HepG2 (cell line): Measurements from ENCODE around the gene ZBTB2. TPM values are rescaled to one million over a fixed set of nuclear protein-coding genes. Genes with fewer than 3 reads are reported as not detected.

Source experiments
- ATAC-seq: fragments of 200-7000 bp; cut with Tn5 transposase; 3 replicates; pipeline ENCODE4 v1.9.1; 2020; ENCODE audit warnings: mild to moderate bottlenecking, moderate library complexity
- BruUV-seq: library from RNA; stranded (reverse); fragments of 400-500 nt; replicated peaks from 2 replicates; lab custom pipeline; 2021; lab: Mats Ljungman, UMichigan
- CTCF ChIA-PET: fragments of 300-600 bp; formaldehyde crosslinking; extraction: SDS; loops from one replicate; lab custom pipeline; 2021; ENCODE audit warnings: low total read pairs, inconsistent platforms, low intra/inter-chr PET ratio; lab: Yijun Ruan, JAX
- POLR2A ChIA-PET: fragments of 350-600 bp; sonication (Branson Sonifier 250); formaldehyde crosslinking; loops from one replicate; lab custom pipeline; 2020; ENCODE audit warnings: antibody characterized with exemption, inconsistent platforms; lab: Yijun Ruan, JAX
- DNase-seq: peaks from one replicate; pipeline ENCODE4 v3.0.0-alpha.2; 2015; ENCODE audit warnings: low spot score
- FAIRE-seq: peaks from 3 replicates; lab custom pipeline; 2011; peaks lifted over from hg19 to GRCh38; lab: Jason Lieb, UNC
- H2AFZ ChIP-seq: one replicate; pipeline ENCODE4 v1.6.1; 2011; ENCODE audit warnings: low read length, inconsistent platforms
- H3K27ac ChIP-seq: fragments of 300-600 bp; 3 replicates; pipeline ENCODE4 v1.8.0; 2011; ENCODE audit warnings: mixed run types, mild to moderate bottlenecking, mixed read lengths, low read length, inconsistent platforms; ENCODE audit not compliant: insufficient read depth; ENCODE audit errors: extremely low read length
- H3K27me3 ChIP-seq, 2 experiments: fragments of 200-600 bp in 1 of 2; 2 replicates in 1 of 2; 3 replicates in 1 of 2; pipeline versions ENCODE4 v1.6.0 to v1.8.0; 2011; ENCODE audit warnings: low read length in 2 of 2, mild to moderate bottlenecking in 2 of 2, moderate library complexity in 2 of 2, inconsistent platforms in 1 of 2; ENCODE audit not compliant: insufficient read depth in 2 of 2, control insufficient read depth in 1 of 2
- H3K36me3 ChIP-seq, 2 experiments: fragments of 200-600 bp in 1 of 2; replicated peaks in 1 of 2; 2 replicates in 1 of 2; 3 replicates in 1 of 2; pipeline versions ENCODE4 v1.5.1 to v1.8.0; 2011; ENCODE audit warnings: low read length in 2 of 2, inconsistent platforms in 1 of 2; ENCODE audit not compliant: insufficient read depth in 2 of 2, control insufficient read depth in 1 of 2
- H3K4me1 ChIP-seq: 2 replicates; pipeline ENCODE4 v1.5.1; 2012; ENCODE audit warnings: low read length, inconsistent platforms; ENCODE audit not compliant: insufficient read depth
- H3K4me2 ChIP-seq: 2 replicates; pipeline ENCODE4 v1.6.0; 2011; ENCODE audit warnings: low read depth, low read length, inconsistent platforms
- H3K4me3 ChIP-seq, 3 experiments: fragments of 200-600 bp in 1 of 3; sonication (generic), shearing (Covaris generic) in 1 of 3; replicated peaks in 1 of 3; 2 replicates each; pipeline ENCODE4 v1.5.1; 2011 to 2016; ENCODE audit warnings: low read length in 3 of 3, inconsistent platforms in 2 of 3, low read depth in 2 of 3, mild to moderate bottlenecking in 2 of 3, control low read depth in 1 of 3, mixed read lengths in 1 of 3; ENCODE audit not compliant: insufficient read depth in 1 of 3
- H3K79me2 ChIP-seq: one replicate; pipeline ENCODE4 v1.6.1; 2011; ENCODE audit warnings: low read length, inconsistent platforms; ENCODE audit not compliant: insufficient read depth
- H3K9ac ChIP-seq: 2 replicates; pipeline ENCODE4 v1.6.0; 2011; ENCODE audit warnings: mild to moderate bottlenecking, low read depth, low read length, inconsistent platforms; ENCODE audit not compliant: insufficient read depth
- H3K9me3 ChIP-seq: 2 replicates; pipeline ENCODE4 v1.5.1; 2012; ENCODE audit warnings: mild to moderate bottlenecking, low read length
- H4K20me1 ChIP-seq: 2 replicates; pipeline ENCODE4 v1.6.0; 2011; ENCODE audit warnings: inconsistent platforms, mild to moderate bottlenecking, low read length, moderate library complexity; ENCODE audit not compliant: insufficient read depth
- GPN1 ChIP-seq: sonication (generic); formaldehyde crosslinking; IDR thresholded peaks from 2 replicates; pipeline ENCODE4 v1.5.1; 2020; ENCODE audit warnings: missing genetic modification reagents, borderline replicate concordance
- JUN ChIP-seq: sonication (generic); formaldehyde crosslinking; IDR thresholded peaks from 2 replicates; pipeline ENCODE4 v1.4.0; 2020; ENCODE audit warnings: mild to moderate bottlenecking, missing genetic modification reagents
- MAF1 ChIP-seq: sonication (generic); formaldehyde crosslinking; IDR thresholded peaks from 2 replicates; pipeline ENCODE4 v1.5.0; 2020; ENCODE audit warnings: missing genetic modification reagents, borderline replicate concordance
- MLLT10 ChIP-seq: sonication (generic); formaldehyde crosslinking; IDR thresholded peaks from 2 replicates; pipeline ENCODE4 v1.4.0; 2020; ENCODE audit warnings: missing genetic modification reagents
- NR2C2 ChIP-seq: sonication (generic); formaldehyde crosslinking; IDR thresholded peaks from 2 replicates; pipeline ENCODE4 v1.4.0; 2020; ENCODE audit warnings: missing genetic modification reagents, mild to moderate bottlenecking, moderate library complexity, borderline replicate concordance
- NRL ChIP-seq: sonication (generic); formaldehyde crosslinking; IDR thresholded peaks from 2 replicates; pipeline ENCODE4 v1.5.0; 2020; ENCODE audit warnings: missing genetic modification reagents, mild to moderate bottlenecking, moderate library complexity, borderline replicate concordance
- ZBTB49 ChIP-seq: sonication (generic); formaldehyde crosslinking; IDR thresholded peaks from 2 replicates; pipeline ENCODE4 v1.4.0; 2020; ENCODE audit warnings: missing genetic modification reagents, borderline replicate concordance
- ZNF292 ChIP-seq: sonication (generic); formaldehyde crosslinking; IDR thresholded peaks from 2 replicates; pipeline ENCODE4 v1.8.1; 2022; ENCODE audit warnings: mild to moderate bottlenecking, low read depth, missing genetic modification reagents, borderline replicate concordance
- ZNF430 ChIP-seq: sonication (generic); formaldehyde crosslinking; IDR thresholded peaks from 2 replicates; pipeline ENCODE4 v1.9.0; 2021; ENCODE audit warnings: mild to moderate bottlenecking, missing genetic modification reagents
- ZNF747 ChIP-seq: sonication (generic); formaldehyde crosslinking; IDR thresholded peaks from 2 replicates; pipeline ENCODE4 v1.8.1; 2023; ENCODE audit warnings: missing genetic modification reagents, mild to moderate bottlenecking, borderline replicate concordance
- WGBS: methylation state at CpG from one replicate; pipeline ENCODE4 v1.1.6; 2017; ENCODE audit warnings: low lambda C conversion rate; 5-methylcytosine and 5-hydroxymethylcytosine counted together
- in situ Hi-C: cut with HindIII; loops from 2 replicates; pipeline ENCODE4 v1.10.0; 2017; ENCODE audit warnings: low pct_unique_long_range_greater_than_20kb; ENCODE audit not compliant: extremely low pct_ligation_motif_present
- intact Hi-C: fragments of 100-400 bp; cut with micrococcal nuclease; formaldehyde crosslinking; loops from one replicate; pipeline ENCODE4 v1.10.0; 2022; ENCODE audit not compliant: unreplicated experiment
- polyA plus RNA-seq, 8 experiments: library from polyadenylated mRNA; depleted of rRNA in 3 of 8; stranded (reverse) in 7 of 8; unstranded in 1 of 8; fragments of >200 nt; fragmentation: Illumina TruSeq in 4 of 8; extraction: Trizol in 4 of 8; gene quantifications; 2 replicates each; pipeline versions ENCODE4 v1.2.1 to v1.2.3, GENCODE V29; 2011 to 2016; ENCODE audit warnings: low read depth in 4 of 8, missing spikeins in 1 of 8, mixed read lengths in 1 of 8; ENCODE audit not compliant: insufficient read depth in 1 of 8
- total RNA-seq, 5 experiments: library from RNA; depleted of rRNA; stranded (reverse); fragments of >200 nt; fragmentation: Illumina TruSeq; extraction: Trizol; gene quantifications; 2 replicates each; pipeline ENCODE4 v1.2.3, GENCODE V29; 2016; ENCODE audit warnings: low read depth in 1 of 5
- TF ChIP-seq, protein P1 (sequence below): sonication (generic); formaldehyde crosslinking; IDR thresholded peaks from 2 replicates; pipeline ENCODE4 v1.9.0; 2021; ENCODE audit warnings: mild to moderate bottlenecking, missing genetic modification reagents
- TF ChIP-seq, protein P2 (sequence below): sonication (generic); formaldehyde crosslinking; IDR thresholded peaks from 2 replicates; pipeline ENCODE4 v1.9.0; 2021; ENCODE audit warnings: missing genetic modification reagents, mild to moderate bottlenecking, borderline replicate concordance
- TF ChIP-seq, protein P3 (sequence below): IDR thresholded peaks from 2 replicates; pipeline ENCODE4 v1.6.1; 2016

ZBTB2 gene
- total and polyA plus RNA-seq, 2 of the 13 experiments (the other 11 are each of a cell fraction or from before 2014, with no cell fraction given): 15.4 to 22.8 TPM

GRCh38 chr6:151414641-151415260 is 23.4 kb upstream of the ZBTB2 start:
- Histone ChIP-seq H3K4me3 (no peak overlapping the region), H3K4me2 (no peak overlapping the region), H4K20me1 (no peaks in the 10 kb centered on the region), H3K79me2 (no peaks in the 10 kb centered on the region), H3K27me3 (no peaks in the 10 kb centered on the region), H3K36me3 (peaks cover 43 to 85% of the 10 kb centered on the region in 2 experiments), H3K4me1 (no peaks in the 10 kb centered on the region), H3K27ac (no peak overlapping the region), H3K9ac (no peak overlapping the region), H2AFZ (no peak overlapping the region), H3K9me3 (no peaks in the 10 kb centered on the region)
- intact Hi-C loops (no loop called here), in situ Hi-C loops (loop anchor here (10.0 kb wide), 1 partner anchor 60 kb away; no protein-coding TSS in a partner anchor)
- no TSS peak for BruUV-seq
- 99% methylated on average over 3 of the region's 3 CpGs for WGBS
- POLR2A ChIA-PET: no interaction called here
- CTCF ChIA-PET: no interaction called here
- FAIRE-seq (no peak), ATAC-seq (no peak), DNase-seq (no peak)
- TF ChIP-seq ZNF292 (no peak), ZBTB49 (CRISPR knock-in tag) (no peak), JUN (CRISPR knock-in tag) (no peak), ZNF747 (CRISPR knock-in tag) (no peak), MLLT10 (CRISPR knock-in tag) (no peak), ZNF430 (CRISPR knock-in tag) (no peak), NR2C2 (CRISPR knock-in tag) (no peak), MAF1 (no peak), GPN1 (CRISPR knock-in tag) (no peak), NRL (CRISPR knock-in tag) (no peak)
- TF ChIP-seq, protein P1, sequence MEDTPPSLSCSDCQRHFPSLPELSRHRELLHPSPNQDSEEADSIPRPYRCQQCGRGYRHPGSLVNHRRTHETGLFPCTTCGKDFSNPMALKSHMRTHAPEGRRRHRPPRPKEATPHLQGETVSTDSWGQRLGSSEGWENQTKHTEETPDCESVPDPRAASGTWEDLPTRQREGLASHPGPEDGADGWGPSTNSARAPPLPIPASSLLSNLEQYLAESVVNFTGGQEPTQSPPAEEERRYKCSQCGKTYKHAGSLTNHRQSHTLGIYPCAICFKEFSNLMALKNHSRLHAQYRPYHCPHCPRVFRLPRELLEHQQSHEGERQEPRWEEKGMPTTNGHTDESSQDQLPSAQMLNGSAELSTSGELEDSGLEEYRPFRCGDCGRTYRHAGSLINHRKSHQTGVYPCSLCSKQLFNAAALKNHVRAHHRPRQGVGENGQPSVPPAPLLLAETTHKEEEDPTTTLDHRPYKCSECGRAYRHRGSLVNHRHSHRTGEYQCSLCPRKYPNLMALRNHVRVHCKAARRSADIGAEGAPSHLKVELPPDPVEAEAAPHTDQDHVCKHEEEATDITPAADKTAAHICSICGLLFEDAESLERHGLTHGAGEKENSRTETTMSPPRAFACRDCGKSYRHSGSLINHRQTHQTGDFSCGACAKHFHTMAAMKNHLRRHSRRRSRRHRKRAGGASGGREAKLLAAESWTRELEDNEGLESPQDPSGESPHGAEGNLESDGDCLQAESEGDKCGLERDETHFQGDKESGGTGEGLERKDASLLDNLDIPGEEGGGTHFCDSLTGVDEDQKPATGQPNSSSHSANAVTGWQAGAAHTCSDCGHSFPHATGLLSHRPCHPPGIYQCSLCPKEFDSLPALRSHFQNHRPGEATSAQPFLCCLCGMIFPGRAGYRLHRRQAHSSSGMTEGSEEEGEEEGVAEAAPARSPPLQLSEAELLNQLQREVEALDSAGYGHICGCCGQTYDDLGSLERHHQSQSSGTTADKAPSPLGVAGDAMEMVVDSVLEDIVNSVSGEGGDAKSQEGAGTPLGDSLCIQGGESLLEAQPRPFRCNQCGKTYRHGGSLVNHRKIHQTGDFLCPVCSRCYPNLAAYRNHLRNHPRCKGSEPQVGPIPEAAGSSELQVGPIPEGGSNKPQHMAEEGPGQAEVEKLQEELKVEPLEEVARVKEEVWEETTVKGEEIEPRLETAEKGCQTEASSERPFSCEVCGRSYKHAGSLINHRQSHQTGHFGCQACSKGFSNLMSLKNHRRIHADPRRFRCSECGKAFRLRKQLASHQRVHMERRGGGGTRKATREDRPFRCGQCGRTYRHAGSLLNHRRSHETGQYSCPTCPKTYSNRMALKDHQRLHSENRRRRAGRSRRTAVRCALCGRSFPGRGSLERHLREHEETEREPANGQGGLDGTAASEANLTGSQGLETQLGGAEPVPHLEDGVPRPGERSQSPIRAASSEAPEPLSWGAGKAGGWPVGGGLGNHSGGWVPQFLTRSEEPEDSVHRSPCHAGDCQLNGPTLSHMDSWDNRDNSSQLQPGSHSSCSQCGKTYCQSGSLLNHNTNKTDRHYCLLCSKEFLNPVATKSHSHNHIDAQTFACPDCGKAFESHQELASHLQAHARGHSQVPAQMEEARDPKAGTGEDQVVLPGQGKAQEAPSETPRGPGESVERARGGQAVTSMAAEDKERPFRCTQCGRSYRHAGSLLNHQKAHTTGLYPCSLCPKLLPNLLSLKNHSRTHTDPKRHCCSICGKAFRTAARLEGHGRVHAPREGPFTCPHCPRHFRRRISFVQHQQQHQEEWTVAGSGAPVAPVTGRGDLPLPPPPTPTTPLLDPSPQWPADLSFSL (CRISPR knock-in tag): no peak
- TF ChIP-seq, protein P2, sequence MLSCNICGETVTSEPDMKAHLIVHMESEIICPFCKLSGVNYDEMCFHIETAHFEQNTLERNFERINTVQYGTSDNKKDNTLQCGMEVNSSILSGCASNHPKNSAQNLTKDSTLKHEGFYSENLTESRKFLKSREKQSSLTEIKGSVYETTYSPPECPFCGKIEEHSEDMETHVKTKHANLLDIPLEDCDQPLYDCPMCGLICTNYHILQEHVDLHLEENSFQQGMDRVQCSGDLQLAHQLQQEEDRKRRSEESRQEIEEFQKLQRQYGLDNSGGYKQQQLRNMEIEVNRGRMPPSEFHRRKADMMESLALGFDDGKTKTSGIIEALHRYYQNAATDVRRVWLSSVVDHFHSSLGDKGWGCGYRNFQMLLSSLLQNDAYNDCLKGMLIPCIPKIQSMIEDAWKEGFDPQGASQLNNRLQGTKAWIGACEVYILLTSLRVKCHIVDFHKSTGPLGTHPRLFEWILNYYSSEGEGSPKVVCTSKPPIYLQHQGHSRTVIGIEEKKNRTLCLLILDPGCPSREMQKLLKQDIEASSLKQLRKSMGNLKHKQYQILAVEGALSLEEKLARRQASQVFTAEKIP (CRISPR knock-in tag): no peak
- TF ChIP-seq, protein P3, sequence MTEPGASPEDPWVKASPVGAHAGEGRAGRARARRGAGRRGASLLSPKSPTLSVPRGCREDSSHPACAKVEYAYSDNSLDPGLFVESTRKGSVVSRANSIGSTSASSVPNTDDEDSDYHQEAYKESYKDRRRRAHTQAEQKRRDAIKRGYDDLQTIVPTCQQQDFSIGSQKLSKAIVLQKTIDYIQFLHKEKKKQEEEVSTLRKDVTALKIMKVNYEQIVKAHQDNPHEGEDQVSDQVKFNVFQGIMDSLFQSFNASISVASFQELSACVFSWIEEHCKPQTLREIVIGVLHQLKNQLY (CRISPR knock-in tag): no peak
